A549 (cell line): Measurements from ENCODE around the gene PRKG1. TPM values are rescaled to one million over a fixed set of nuclear protein-coding genes. Genes with fewer than 3 reads are reported as not detected.

ENCODE experiments used
- ATAC-seq, 2 experiments: fragments of 200-7000 bp in 1 of 2; fragments of >200 bp in 1 of 2; cut with Nextera tagmentation in 1 of 2; cut with Tn5 transposase in 1 of 2; 3 replicates each; pipeline versions ENCODE4 v1.8.0 to v1.9.1; 2018 to 2020; ENCODE audit warnings: mild to moderate bottlenecking in 1 of 2, moderate library complexity in 1 of 2
- CTCF ChIA-PET: fragments of 300-600 bp; sonication (Branson Sonifier 250); formaldehyde crosslinking; extraction: SDS; loops from one replicate; lab custom pipeline; 2021; ENCODE audit warnings: antibody characterized with exemption, inconsistent platforms; lab: Yijun Ruan, JAX
- POLR2A ChIA-PET: fragments of 350-600 bp; formaldehyde crosslinking; extraction: SDS; loops from one replicate; lab custom pipeline; 2021; ENCODE audit warnings: antibody characterized with exemption, inconsistent platforms; lab: Yijun Ruan, JAX
- DNase-seq, 2 experiments: peaks; one replicate each; pipeline versions ENCODE4 v3.0.0 to v3.0.0-alpha.2; 2011 to 2016; ENCODE audit warnings: low read depth in 1 of 2, low spot score in 1 of 2
- FAIRE-seq: peaks from 2 replicates; lab custom pipeline; 2011; peaks lifted over from hg19 to GRCh38; lab: Jason Lieb, UNC
- H3K27ac ChIP-seq, 2 experiments: fragments of >200 bp; sonication (Bioruptor Twin); formaldehyde crosslinking; 3 replicates each; pipeline ENCODE4 v1.5.1; 2016 to 2017
- H3K4me1 ChIP-seq: fragments of >200 bp; sonication (Bioruptor Twin); formaldehyde crosslinking; 3 replicates; pipeline ENCODE4 v1.6.1; 2016
- H3K4me2 ChIP-seq: fragments of >200 bp; sonication (Bioruptor Twin); formaldehyde crosslinking; 3 replicates; pipeline ENCODE4 v1.6.1; 2016
- H3K4me3 ChIP-seq: fragments of >200 bp; sonication (Bioruptor Twin); formaldehyde crosslinking; 3 replicates; pipeline ENCODE4 v1.5.1; 2016
- H3K9me3 ChIP-seq: fragments of >200 bp; sonication (Bioruptor Twin); formaldehyde crosslinking; 3 replicates; pipeline ENCODE4 v1.6.1; 2016
- CBX2 ChIP-seq: fragments of 200-600 bp; sonication (generic); IDR thresholded peaks from 2 replicates; pipeline ENCODE4 v1.6.1; 2016; ENCODE audit warnings: low read depth, mild to moderate bottlenecking, borderline replicate concordance
- CHD4 ChIP-seq: fragments of 200-600 bp; sonication (generic); IDR thresholded peaks from 2 replicates; pipeline ENCODE4 v1.6.1; 2016; ENCODE audit warnings: antibody characterized with exemption, mild to moderate bottlenecking, borderline replicate concordance
- EP300 ChIP-seq, 2 experiments: fragments of >200 bp; sonication (Bioruptor Twin); formaldehyde crosslinking; IDR thresholded peaks; 2 replicates in 1 of 2; 3 replicates in 1 of 2; pipeline ENCODE4 v1.6.1; 2016 to 2017
- ESRRA ChIP-seq: fragments of 150-350 bp; IDR thresholded peaks from 2 replicates; pipeline ENCODE4 v1.6.1; 2014; ENCODE audit warnings: mild to moderate bottlenecking, low read length, borderline replicate concordance
- FOXS1 ChIP-seq: fragments of 250-450 bp; sonication (Bioruptor Pico); IDR thresholded peaks from 2 replicates; pipeline ENCODE4 v1.5.0; 2020; ENCODE audit warnings: mild to moderate bottlenecking, moderate library complexity
- HOXB13 ChIP-seq: fragments of 250-450 bp; sonication (Bioruptor Pico); IDR thresholded peaks from 2 replicates; pipeline ENCODE4 v1.5.0; 2020; ENCODE audit warnings: low read depth, mild to moderate bottlenecking, moderate library complexity
- JUNB ChIP-seq: fragments of >200 bp; sonication (Bioruptor Twin); formaldehyde crosslinking; IDR thresholded peaks from 2 replicates; pipeline ENCODE4 v1.6.1; 2016
- KDM1A ChIP-seq: fragments of 200-600 bp; sonication (generic); IDR thresholded peaks from 2 replicates; pipeline ENCODE4 v1.6.1; 2016; ENCODE audit warnings: low read depth, mild to moderate bottlenecking
- MAZ ChIP-seq: fragments of 150-350 bp; IDR thresholded peaks from 2 replicates; pipeline ENCODE4 v1.6.1; 2014; ENCODE audit warnings: antibody characterized with exemption, low read depth, low read length, borderline replicate concordance
- MYC ChIP-seq: IDR thresholded peaks from 2 replicates; pipeline ENCODE4 v1.6.1; 2012; ENCODE audit warnings: mild to moderate bottlenecking, inconsistent platforms, low read length, improper control_type of control experiment, borderline replicate concordance
- NFE2L2 ChIP-seq: fragments of 150-350 bp; conservative IDR thresholded peaks from 2 replicates; pipeline ENCODE4 v1.6.1; 2014; ENCODE audit warnings: low read length
- NPAS2 ChIP-seq: fragments of 250-450 bp; sonication (Bioruptor Pico); IDR thresholded peaks from 2 replicates; pipeline ENCODE4 v1.8.0; 2022; ENCODE audit warnings: mild to moderate bottlenecking, moderate library complexity, borderline replicate concordance
- NR3C1 ChIP-seq: fragments of >200 bp; sonication (Bioruptor Twin); formaldehyde crosslinking; IDR thresholded peaks from 3 replicates; pipeline ENCODE4 v1.6.1; 2017
- POLR2AphosphoS2 ChIP-seq: conservative IDR thresholded peaks from 2 replicates; pipeline ENCODE4 v1.6.1; 2012; ENCODE audit warnings: low read length, improper control_type of control experiment, inconsistent platforms
- RCOR1 ChIP-seq: fragments of 150-350 bp; IDR thresholded peaks from 2 replicates; pipeline ENCODE4 v1.6.1; 2014; ENCODE audit warnings: antibody characterized with exemption, low read length, low read depth
- TFCP2L1 ChIP-seq: fragments of 250-450 bp; sonication (Bioruptor Pico); IDR thresholded peaks from 2 replicates; pipeline ENCODE4 v1.5.0; 2021; ENCODE audit warnings: mild to moderate bottlenecking
- ZC3H11A ChIP-seq: fragments of 450-650 bp; IDR thresholded peaks from 2 replicates; pipeline ENCODE4 v1.6.1; 2014; ENCODE audit warnings: antibody characterized with exemption, mild to moderate bottlenecking
- ZNF302 ChIP-seq: fragments of 250-450 bp; sonication (Bioruptor Pico); IDR thresholded peaks from 2 replicates; pipeline ENCODE4 v1.9.0; 2021; ENCODE audit warnings: inconsistent platforms, mild to moderate bottlenecking, moderate library complexity
- ZSCAN20 ChIP-seq: fragments of 250-450 bp; sonication (Bioruptor Pico); IDR thresholded peaks from 2 replicates; pipeline ENCODE4 v1.8.0; 2022; ENCODE audit warnings: mild to moderate bottlenecking, moderate library complexity
- whole genome bisulfite sequencing: methylation state at CpG from one replicate; pipeline ENCODE4 v1.1.6; 2017; ENCODE audit errors: missing lambda C conversion rate; 5-methylcytosine and 5-hydroxymethylcytosine counted together
- polyA minus RNA-seq: library from RNA; depleted of rRNA, polyadenylated mRNA; stranded (reverse); fragments of >200 nt; gene quantifications from 2 replicates; pipeline ENCODE4 v1.2.3, GENCODE V29; 2011; rRNA and poly(A)+ RNA removed
- polyA plus RNA-seq, 4 experiments: library from polyadenylated mRNA; depleted of rRNA in 3 of 4; stranded (reverse); fragments of >200 nt; fragmentation: RNase III in 1 of 4; extraction: RNeasy Plus Mini Kit Qiagen cat#74134 plus additional on column Dnase treatment in 1 of 4; gene quantifications; 2 replicates in 3 of 4; 3 replicates in 1 of 4; pipeline ENCODE4 v1.2.3, GENCODE V29; 2011 to 2017
- TF ChIP-seq, protein P1 (sequence below): fragments of 250-450 bp; sonication (Bioruptor Pico); IDR thresholded peaks from 2 replicates; pipeline ENCODE4 v1.5.0; 2020; ENCODE audit warnings: low read depth, mild to moderate bottlenecking, moderate library complexity
- TF ChIP-seq, protein P2 (sequence below): IDR thresholded peaks from 2 replicates; pipeline ENCODE4 v1.6.1; 2012
- TF ChIP-seq, protein P3 (sequence below): fragments of 450-650 bp; IDR thresholded peaks from 2 replicates; pipeline ENCODE4 v1.6.1; 2014; ENCODE audit warnings: antibody characterized with exemption
- TF ChIP-seq, protein P4 (sequence below): IDR thresholded peaks from 2 replicates; pipeline ENCODE4 v1.6.1; 2012; ENCODE audit warnings: low read depth, borderline replicate concordance

Gene PRKG1
- 0.04 TPM in 1 of 2 replicates, not detected in the other for polyA plus RNA-seq (2011; rRNA removed)
- polyA plus RNA-seq (2012; cell fraction: cytosol; rRNA removed) = not detected in 2 replicates
- 0.04 TPM in 1 of 2 replicates, not detected in the other for polyA plus RNA-seq (2012; cell fraction: nucleus; rRNA removed)
- polyA plus RNA-seq (2017; fragmentation: RNase III; extraction: RNeasy Plus Mini Kit Qiagen cat#74134 plus additional on column Dnase treatment) = not detected in 3 replicates
- 0.63 TPM in 1 of 2 replicates, not detected in the other for polyA minus RNA-seq

DNA sequence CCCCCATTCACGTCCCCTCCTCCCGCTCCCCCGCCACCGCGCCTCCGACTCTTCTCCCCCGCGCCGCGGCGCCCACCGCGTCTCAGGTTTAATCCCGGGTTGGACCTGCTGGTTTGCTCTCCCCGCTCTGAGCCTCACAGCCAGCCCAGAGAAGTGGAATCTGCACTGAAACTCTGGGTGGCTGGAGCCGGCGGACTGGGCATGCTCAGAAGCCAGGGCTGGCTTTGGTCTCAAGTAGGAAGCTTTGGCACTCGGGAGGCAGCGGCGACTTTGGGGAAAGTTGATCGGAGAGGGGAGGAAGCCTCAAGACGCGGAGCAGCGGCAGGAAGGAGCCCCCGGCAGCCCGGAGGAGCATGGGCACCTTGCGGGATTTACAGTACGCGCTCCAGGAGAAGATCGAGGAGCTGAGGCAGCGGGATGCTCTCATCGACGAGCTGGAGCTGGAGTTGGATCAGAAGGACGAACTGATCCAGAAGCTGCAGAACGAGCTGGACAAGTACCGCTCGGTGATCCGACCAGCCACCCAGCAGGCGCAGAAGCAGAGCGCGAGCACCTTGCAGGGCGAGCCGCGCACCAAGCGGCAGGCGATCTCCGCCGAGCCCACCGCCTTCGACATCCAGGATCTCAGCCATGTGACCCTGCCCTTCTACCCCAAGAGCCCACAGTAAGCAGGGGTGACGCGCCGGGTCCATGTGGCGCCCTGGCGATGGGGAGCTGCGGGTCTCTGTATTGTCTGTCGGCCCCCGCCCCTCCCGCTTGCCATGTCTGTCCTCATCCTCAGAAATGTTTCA, at the start of gene PRKG1:
Gene PRKG1 (plus strand): TSS at position 250 of the 791 bp plus-strand sequence.
- peak within 1 kb of the TSS; percentile 92 for H3K4me2 ChIP-seq
- 16% methylated on average over 19 of the region's 59 CpGs for WGBS
- DNase-seq (peak; percentile 38 to 41), FAIRE-seq (no peak), ATAC-seq (peak; percentile 96)
- H3K4me1 ChIP-seq = peaks cover 2% of the 10 kb centered on the region; the same call in 1 of the 3 replicates
- TF ChIP-seq RCOR1 = no peak
- TF ChIP-seq, protein P1, sequence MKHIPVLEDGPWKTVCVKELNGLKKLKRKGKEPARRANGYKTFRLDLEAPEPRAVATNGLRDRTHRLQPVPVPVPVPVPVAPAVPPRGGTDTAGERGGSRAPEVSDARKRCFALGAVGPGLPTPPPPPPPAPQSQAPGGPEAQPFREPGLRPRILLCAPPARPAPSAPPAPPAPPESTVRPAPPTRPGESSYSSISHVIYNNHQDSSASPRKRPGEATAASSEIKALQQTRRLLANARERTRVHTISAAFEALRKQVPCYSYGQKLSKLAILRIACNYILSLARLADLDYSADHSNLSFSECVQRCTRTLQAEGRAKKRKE = no peak
- no peak for TF ChIP-seq MYC
- TF ChIP-seq CBX2 = no peak
- no peak for TF ChIP-seq ZNF302 (CRISPR knock-in tag)
- no peak for TF ChIP-seq ZSCAN20 (CRISPR knock-in tag)
- TF ChIP-seq FOXS1 (CRISPR knock-in tag) = no peak
- TF ChIP-seq JUNB = no peak
- TF ChIP-seq, protein P2, sequence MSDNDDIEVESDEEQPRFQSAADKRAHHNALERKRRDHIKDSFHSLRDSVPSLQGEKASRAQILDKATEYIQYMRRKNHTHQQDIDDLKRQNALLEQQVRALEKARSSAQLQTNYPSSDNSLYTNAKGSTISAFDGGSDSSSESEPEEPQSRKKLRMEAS = no peak
- TF ChIP-seq NR3C1 = no peak
- TF ChIP-seq ESRRA = no peak
- no peak for TF ChIP-seq POLR2AphosphoS2
- TF ChIP-seq CHD4 = no peak
- peak within 1 kb of the TSS in 1 of 2 experiments; percentile 33; a peak in 2 of 6 replicates for H3K27ac ChIP-seq
- no peaks in the 10 kb centered on the region for H3K9me3 ChIP-seq
- ChIA-PET POLR2A (no interaction called here), CTCF (interaction anchor here (1.2 to 2.1 kb wide), 3 partner anchors 8 to 11 kb away, joined by 3 to 15 read pairs (median 4); no protein-coding TSS in a partner anchor)
- peak within 1 kb of the TSS; percentile 45 for H3K4me3 ChIP-seq

DNA sequence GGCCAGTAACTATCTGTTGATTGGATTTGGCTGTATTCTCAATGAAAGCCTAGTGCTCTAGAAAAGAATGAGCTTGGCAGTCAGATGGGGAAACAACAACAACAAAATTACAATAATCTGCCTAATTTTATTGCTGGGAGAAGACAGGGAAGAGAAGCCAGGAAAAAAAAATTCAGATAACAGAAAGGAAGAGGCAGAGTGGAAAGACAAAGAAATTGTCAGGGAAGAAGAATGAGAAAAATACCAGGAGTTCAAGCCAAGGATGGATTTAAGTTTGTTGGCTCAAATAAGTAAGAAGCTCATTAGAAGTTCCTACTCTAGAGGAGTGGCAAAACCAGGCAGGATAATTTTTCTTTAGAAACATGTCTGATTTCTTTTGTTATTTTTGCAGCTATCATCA, 45.9 kb upstream of the PRKG1 start:
- ChIA-PET CTCF (interaction anchor here (0.7 kb wide), 1 partner anchor 978 kb away, joined by 4 read pairs; no protein-coding TSS in a partner anchor), POLR2A (no interaction called here)
- no peaks in the 10 kb centered on the region for H3K4me1 ChIP-seq
- no peak overlapping the region for H3K4me2 ChIP-seq
- H3K4me3 ChIP-seq = no peak overlapping the region
- FAIRE-seq (no peak), DNase-seq (no peak), ATAC-seq (no peak)
- H3K27ac ChIP-seq = no peak overlapping the region
- TF ChIP-seq MYC (no peak), HOXB13 (no peak), ZC3H11A (no peak), POLR2AphosphoS2 (no peak), MAZ (no peak)
- H3K9me3 ChIP-seq = no peaks in the 10 kb centered on the region

DNA sequence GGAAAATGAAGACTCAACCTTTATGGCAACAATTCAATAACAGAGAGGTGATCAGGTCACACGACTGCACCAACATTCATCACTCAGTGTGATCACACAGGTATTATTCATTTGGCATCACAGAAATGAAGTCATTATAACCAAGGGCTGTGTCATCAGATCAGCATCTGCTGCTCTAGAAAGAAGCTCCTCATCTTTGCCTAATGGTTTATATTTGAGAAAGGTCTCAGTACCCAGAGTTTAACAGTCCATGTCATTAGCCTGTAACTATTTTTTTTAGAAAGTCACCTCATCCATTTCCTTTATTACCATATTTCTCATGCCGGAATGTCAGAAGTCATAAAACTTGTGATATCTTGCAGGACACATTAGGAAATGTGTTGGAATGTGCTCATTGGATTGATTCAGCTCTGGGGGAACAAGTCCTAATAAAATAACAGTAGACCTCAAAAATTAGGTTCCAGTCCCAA, 45.1 kb upstream of the PRKG1 start:
- WGBS = 39% methylated on average over 2 of the region's 2 CpGs
- ChIA-PET POLR2A (no interaction called here), CTCF (interaction anchor here (0.7 kb wide), 1 partner anchor 977 kb away, joined by 4 read pairs; no protein-coding TSS in a partner anchor)
- no peak overlapping the region for H3K27ac ChIP-seq
- ATAC-seq = no peak
- no peaks in the 10 kb centered on the region for H3K4me1 ChIP-seq
- FAIRE-seq = no peak
- H3K4me2 ChIP-seq = no peak overlapping the region
- no peak overlapping the region for H3K4me3 ChIP-seq
- TF ChIP-seq KDM1A (no peak), NFE2L2 (no peak), CBX2 (no peak), NPAS2 (CRISPR knock-in tag) (no peak), HOXB13 (no peak), EP300 (IDR thresholded peaks at IDR 0.05) (no peak), NR3C1 (no peak), TFCP2L1 (CRISPR knock-in tag) (no peak), MAZ (no peak)
- TF ChIP-seq, protein P3, sequence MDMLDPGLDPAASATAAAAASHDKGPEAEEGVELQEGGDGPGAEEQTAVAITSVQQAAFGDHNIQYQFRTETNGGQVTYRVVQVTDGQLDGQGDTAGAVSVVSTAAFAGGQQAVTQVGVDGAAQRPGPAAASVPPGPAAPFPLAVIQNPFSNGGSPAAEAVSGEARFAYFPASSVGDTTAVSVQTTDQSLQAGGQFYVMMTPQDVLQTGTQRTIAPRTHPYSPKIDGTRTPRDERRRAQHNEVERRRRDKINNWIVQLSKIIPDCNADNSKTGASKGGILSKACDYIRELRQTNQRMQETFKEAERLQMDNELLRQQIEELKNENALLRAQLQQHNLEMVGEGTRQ = no peak
- TF ChIP-seq, protein P4, sequence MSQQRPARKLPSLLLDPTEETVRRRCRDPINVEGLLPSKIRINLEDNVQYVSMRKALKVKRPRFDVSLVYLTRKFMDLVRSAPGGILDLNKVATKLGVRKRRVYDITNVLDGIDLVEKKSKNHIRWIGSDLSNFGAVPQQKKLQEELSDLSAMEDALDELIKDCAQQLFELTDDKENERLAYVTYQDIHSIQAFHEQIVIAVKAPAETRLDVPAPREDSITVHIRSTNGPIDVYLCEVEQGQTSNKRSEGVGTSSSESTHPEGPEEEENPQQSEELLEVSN = no peak
- DNase-seq = no peak
- no peaks in the 10 kb centered on the region for H3K9me3 ChIP-seq
